DOHH2 (cell line): ENCODE data around the gene MARVELD1.

Source experiments
- H3F3A ChIP-seq: fragments of 200-600 bp; sonication (generic), shearing (Covaris generic); 2 replicates; pipeline ENCODE4 v1.6.0; 2016; ENCODE audit warnings: antibody characterized with exemption, mild to moderate bottlenecking; ENCODE audit not compliant: control insufficient read depth, insufficient read depth
- H3K27ac ChIP-seq: fragments of 200-600 bp; sonication (generic); 2 replicates; pipeline ENCODE4 v1.5.1; 2014; ENCODE audit warnings: low read depth, mild to moderate bottlenecking, low read length, moderate library complexity
- H3K27me3 ChIP-seq: fragments of 200-600 bp; sonication (generic); 2 replicates; pipeline ENCODE4 v1.6.1; 2014; ENCODE audit warnings: mild to moderate bottlenecking, low read length, mixed read lengths; ENCODE audit not compliant: control insufficient read depth
- H3K36me3 ChIP-seq: fragments of 200-600 bp; sonication (generic); 2 replicates; pipeline ENCODE4 v1.6.1; 2014; ENCODE audit warnings: mild to moderate bottlenecking, low read length, moderate library complexity, mixed read lengths; ENCODE audit not compliant: control insufficient read depth
- H3K4me1 ChIP-seq: fragments of 200-600 bp; sonication (generic); 2 replicates; pipeline ENCODE4 v1.6.1; 2014; ENCODE audit warnings: mild to moderate bottlenecking, low read length, mixed read lengths; ENCODE audit not compliant: control insufficient read depth
- H3K4me2 ChIP-seq: fragments of 200-600 bp; sonication (generic); 2 replicates; pipeline ENCODE4 v1.6.0; 2014; ENCODE audit warnings: mild to moderate bottlenecking, low read length, moderate library complexity
- H3K4me3 ChIP-seq: fragments of 200-600 bp; sonication (generic); 2 replicates; pipeline ENCODE4 v1.5.1; 2014; ENCODE audit warnings: mild to moderate bottlenecking, low read length, mixed read lengths
- H3K79me2 ChIP-seq: fragments of 200-600 bp; sonication (generic); 2 replicates; pipeline ENCODE4 v1.6.1; 2014; ENCODE audit warnings: mild to moderate bottlenecking, low read length, mixed read lengths; ENCODE audit not compliant: control insufficient read depth
- H3K9me2 ChIP-seq: fragments of 200-600 bp; sonication (generic); replicated peaks from 2 replicates; pipeline ENCODE4 v1.6.1; 2014; ENCODE audit warnings: mild to moderate bottlenecking, low read length, mixed read lengths; ENCODE audit not compliant: control insufficient read depth
- H3K9me3 ChIP-seq: fragments of 200-600 bp; sonication (generic); 2 replicates; pipeline ENCODE4 v1.6.1; 2014; ENCODE audit warnings: antibody characterized with exemption, low read length, mixed read lengths; ENCODE audit not compliant: control insufficient read depth, insufficient read depth
- H4K20me1 ChIP-seq: fragments of 200-600 bp; sonication (generic); 2 replicates; pipeline ENCODE4 v1.6.0; 2014; ENCODE audit warnings: low read depth, mild to moderate bottlenecking, antibody characterized with exemption, low read length, moderate library complexity; ENCODE audit not compliant: control insufficient read depth, insufficient read depth
- CTCF ChIP-seq: fragments of 200-600 bp; sonication (generic); IDR thresholded peaks from one replicate; pipeline ENCODE4 v1.5.1; 2014; ENCODE audit warnings: antibody characterized with exemption, mild to moderate bottlenecking, low read depth, low read length; ENCODE audit not compliant: poor library complexity, severe bottlenecking
- EZH2phosphoT487 ChIP-seq: fragments of 200-600 bp; sonication (generic); IDR thresholded peaks from 2 replicates; pipeline ENCODE4 v1.6.1; 2017; ENCODE audit warnings: borderline replicate concordance, mild to moderate bottlenecking, antibody characterized with exemption, low read length, moderate library complexity, mixed read lengths

MARVELD1 gene

GRCh38 chr10:97759946-97760345, 46.4 kb downstream of the MARVELD1 start:
- H3F3A ChIP-seq: no peaks in the 10 kb centered on the region; the same call in 1 of the 2 replicates
- H3K4me2 ChIP-seq: no peak overlapping the region
- H3K27ac ChIP-seq: no peak overlapping the region
- no peaks in the 10 kb centered on the region for H4K20me1 ChIP-seq
- H3K4me1 ChIP-seq: peaks cover 20% of the 10 kb centered on the region
- TF ChIP-seq EZH2phosphoT487: no peak
- TF ChIP-seq CTCF: no peak
- no peaks in the 10 kb centered on the region for H3K27me3 ChIP-seq
- peaks cover 62% of the 10 kb centered on the region for H3K36me3 ChIP-seq
- no peak overlapping the region for H3K4me3 ChIP-seq
- H3K9me3 ChIP-seq: no peaks in the 10 kb centered on the region
- no peaks in the 10 kb centered on the region for H3K9me2 ChIP-seq
- no peaks in the 10 kb centered on the region for H3K79me2 ChIP-seq

GRCh38 chr10:97760461-97761257, 47.1 kb downstream of the MARVELD1 start:
- TF ChIP-seq CTCF: no peak
- no peak for TF ChIP-seq EZH2phosphoT487
- Histone ChIP-seq H3K4me3 (no peak overlapping the region), H3K4me1 (peaks cover 24% of the 10 kb centered on the region), H3K27ac (no peak overlapping the region), H3K9me2 (no peaks in the 10 kb centered on the region), H3K27me3 (no peaks in the 10 kb centered on the region), H3F3A (no peaks in the 10 kb centered on the region; the same call in 1 of the 2 replicates), H3K9me3 (no peaks in the 10 kb centered on the region), H3K36me3 (peaks cover 55% of the 10 kb centered on the region), H3K4me2 (no peak overlapping the region), H4K20me1 (no peaks in the 10 kb centered on the region), H3K79me2 (no peaks in the 10 kb centered on the region)

- no peak for TF ChIP-seq CTCF
- TF ChIP-seq EZH2phosphoT487: no peak
- H3K4me3 ChIP-seq: no peak overlapping the region
- H3K9me2 ChIP-seq: no peaks in the 10 kb centered on the region
- H3K36me3 ChIP-seq: peaks cover 48% of the 10 kb centered on the region
- no peaks in the 10 kb centered on the region for H3K79me2 ChIP-seq
- no peaks in the 10 kb centered on the region; the same call in 1 of the 2 replicates for H3F3A ChIP-seq
- H4K20me1 ChIP-seq: no peaks in the 10 kb centered on the region
- peaks cover 24% of the 10 kb centered on the region for H3K4me1 ChIP-seq
- H3K27me3 ChIP-seq: no peaks in the 10 kb centered on the region
- H3K27ac ChIP-seq: no peak overlapping the region
- H3K4me2 ChIP-seq: no peak overlapping the region
- no peaks in the 10 kb centered on the region for H3K9me3 ChIP-seq
Measured at GRCh38 chr10:97761331-97761865, 47.9 kb downstream of the MARVELD1 start.
